ENCODE measurements around the gene PRDM15. TPM values are rescaled to one million over a fixed set of nuclear protein-coding genes. Genes with fewer than 3 reads are reported as not detected.

PRDM15 gene
- total RNA-seq, 4 donors from 2014 or later: 11.8 to 33.7 (median 18.5) TPM

DNA sequence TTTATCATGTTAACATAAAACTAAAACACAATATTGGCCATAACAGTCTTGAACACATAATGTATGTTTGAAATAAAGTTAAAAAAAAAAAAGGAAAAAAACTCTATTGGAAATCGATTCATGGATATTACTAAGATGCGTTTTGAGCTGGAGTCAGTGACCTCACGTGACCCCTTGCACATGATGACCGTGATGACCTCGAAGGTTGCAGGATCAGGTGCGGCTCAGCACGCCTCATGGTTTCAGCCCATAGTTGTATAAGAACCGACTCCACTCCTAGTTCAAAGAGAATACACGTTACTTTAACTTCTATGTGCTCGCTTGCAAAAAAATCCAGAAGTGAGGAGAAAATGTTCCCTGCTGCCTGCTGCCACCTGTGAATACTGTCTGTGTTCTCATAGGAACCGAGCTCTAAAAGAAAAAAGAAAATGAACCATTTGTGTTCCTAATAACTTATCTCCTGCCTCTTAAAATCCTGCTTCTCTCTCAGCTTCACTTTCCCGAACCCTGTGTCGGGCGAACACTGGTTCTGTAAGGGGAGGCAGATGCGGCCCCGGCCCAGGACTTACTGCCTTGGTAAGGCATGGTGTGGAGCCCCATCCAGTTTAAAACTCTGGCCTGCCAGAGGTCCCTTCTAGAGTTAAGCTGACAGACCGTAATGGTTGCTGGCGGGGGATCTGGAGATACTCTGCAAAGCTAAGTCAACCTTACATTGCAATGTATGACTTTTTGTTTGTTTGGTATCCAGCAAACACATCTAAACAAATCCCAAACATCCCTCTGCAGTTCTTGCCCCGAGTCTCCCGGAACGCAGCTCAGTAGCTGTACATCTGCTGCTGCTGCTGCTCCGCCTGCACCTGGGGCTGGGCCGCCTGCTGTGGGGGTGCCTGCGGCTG lies 78.5 kb downstream of the PRDM15 start:
- peaks cover 0 to 68% (median 10%) of the 10 kb centered on the region in 3 donors for H3K36me3 ChIP-seq
- DNase-seq (ENCODE audit: low spot score in 2 of 2): no peak

DNA sequence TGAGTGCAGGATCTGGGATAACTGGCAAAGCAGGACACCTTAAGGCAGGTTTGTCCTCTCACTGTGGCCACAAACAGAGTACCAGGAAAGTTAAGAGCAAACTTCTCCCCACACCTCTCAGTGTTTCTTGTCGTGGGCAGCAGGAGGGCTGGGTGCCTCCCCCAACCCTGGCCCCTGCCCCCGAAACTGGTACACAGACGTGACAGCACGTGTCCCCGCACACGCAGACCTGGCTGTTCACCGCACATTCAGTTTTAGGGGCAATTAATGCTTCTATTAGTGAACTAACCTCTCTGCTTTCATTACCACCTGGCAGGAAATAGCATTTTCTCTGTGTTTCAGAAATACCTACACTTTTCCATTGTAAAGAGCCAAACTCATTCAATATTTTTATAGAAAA lies 79.4 kb downstream of the PRDM15 start:
- no peak overlapping the region for H3K4me3 ChIP-seq
- no peaks in the 10 kb centered on the region for H3K9me3 ChIP-seq
- no peak for DNase-seq (ENCODE audit: low spot score in 2 of 2)
- H3K36me3 ChIP-seq: peaks cover 0 to 68% (median 10%) of the 10 kb centered on the region in 3 donors
- H3K4me1 ChIP-seq: peaks cover 0 to 13% (median 0%) of the 10 kb centered on the region in 4 donors
- 80 to 90% methylated on average over 7 of the region's 7 CpGs for WGBS, 2 donors
- no peaks in the 10 kb centered on the region for H3K27me3 ChIP-seq
- H3K27ac ChIP-seq: no peak overlapping the region
- no peak for TF ChIP-seq EP300 (IDR thresholded peaks at IDR 0.05)
- TF ChIP-seq, protein P1, sequence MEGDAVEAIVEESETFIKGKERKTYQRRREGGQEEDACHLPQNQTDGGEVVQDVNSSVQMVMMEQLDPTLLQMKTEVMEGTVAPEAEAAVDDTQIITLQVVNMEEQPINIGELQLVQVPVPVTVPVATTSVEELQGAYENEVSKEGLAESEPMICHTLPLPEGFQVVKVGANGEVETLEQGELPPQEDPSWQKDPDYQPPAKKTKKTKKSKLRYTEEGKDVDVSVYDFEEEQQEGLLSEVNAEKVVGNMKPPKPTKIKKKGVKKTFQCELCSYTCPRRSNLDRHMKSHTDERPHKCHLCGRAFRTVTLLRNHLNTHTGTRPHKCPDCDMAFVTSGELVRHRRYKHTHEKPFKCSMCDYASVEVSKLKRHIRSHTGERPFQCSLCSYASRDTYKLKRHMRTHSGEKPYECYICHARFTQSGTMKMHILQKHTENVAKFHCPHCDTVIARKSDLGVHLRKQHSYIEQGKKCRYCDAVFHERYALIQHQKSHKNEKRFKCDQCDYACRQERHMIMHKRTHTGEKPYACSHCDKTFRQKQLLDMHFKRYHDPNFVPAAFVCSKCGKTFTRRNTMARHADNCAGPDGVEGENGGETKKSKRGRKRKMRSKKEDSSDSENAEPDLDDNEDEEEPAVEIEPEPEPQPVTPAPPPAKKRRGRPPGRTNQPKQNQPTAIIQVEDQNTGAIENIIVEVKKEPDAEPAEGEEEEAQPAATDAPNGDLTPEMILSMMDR (IDR thresholded peaks at IDR 0.05): no peak
- no peak for TF ChIP-seq POLR2A (IDR thresholded peaks at IDR 0.05)

More for the DNA sequence above, 78.5 kb downstream of the PRDM15 start:
- TF ChIP-seq, protein P1 (IDR thresholded peaks at IDR 0.05): no peak
- no peak for TF ChIP-seq EP300 (IDR thresholded peaks at IDR 0.05)
- no peak for TF ChIP-seq POLR2A (IDR thresholded peaks at IDR 0.05)
- 83 to 85% methylated on average over 19 to 24 of the region's 24 CpGs for WGBS, 2 donors
- Histone ChIP-seq H3K27me3 (no peaks in the 10 kb centered on the region), H3K4me1 (peaks cover 0 to 19% (median 0%) of the 10 kb centered on the region in 4 donors), H3K9me3 (no peaks in the 10 kb centered on the region), H3K4me3 (no peak overlapping the region), H3K27ac (no peak overlapping the region)

DNA sequence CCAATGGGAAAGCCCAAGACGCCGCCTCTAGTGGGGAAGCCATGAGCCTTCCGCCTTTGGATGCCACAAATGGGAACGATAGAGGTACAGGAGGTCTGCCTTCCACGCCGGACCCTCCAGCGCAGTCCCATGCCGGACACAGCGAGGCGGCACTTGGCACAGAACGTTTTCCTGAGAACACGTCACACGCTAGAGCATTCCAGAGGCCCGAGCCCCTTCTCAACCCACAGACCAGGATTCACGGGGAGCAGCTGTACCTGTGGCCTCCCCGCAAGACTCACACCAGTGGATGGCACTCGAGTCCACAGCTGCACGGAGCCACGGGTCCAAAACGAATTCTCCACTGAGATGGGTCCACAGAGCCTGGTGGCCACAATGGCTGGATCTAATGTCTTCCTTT lies 80.8 kb downstream of the PRDM15 start:
- peaks cover 0 to 12% (median 0%) of the 10 kb centered on the region in 4 donors for H3K4me1 ChIP-seq
- H3K9me3 ChIP-seq: peaks cover 0 to under 1% (median 0%) of the 10 kb centered on the region in 4 donors
- H3K27me3 ChIP-seq: no peaks in the 10 kb centered on the region
- DNase-seq (ENCODE audit: low spot score in 2 of 2): no peak
- TF ChIP-seq, protein P1 (IDR thresholded peaks at IDR 0.05): no peak
- TF ChIP-seq EP300 (IDR thresholded peaks at IDR 0.05) (no peak), POLR2A (IDR thresholded peaks at IDR 0.05) (no peak)
- peaks cover 0 to 60% (median 10%) of the 10 kb centered on the region in 3 donors for H3K36me3 ChIP-seq
- WGBS, 2 donors: 93 to 95% methylated on average over 18 to 20 of the region's 20 CpGs
- H3K27ac ChIP-seq: no peak overlapping the region
- no peak overlapping the region for H3K4me3 ChIP-seq

DNA sequence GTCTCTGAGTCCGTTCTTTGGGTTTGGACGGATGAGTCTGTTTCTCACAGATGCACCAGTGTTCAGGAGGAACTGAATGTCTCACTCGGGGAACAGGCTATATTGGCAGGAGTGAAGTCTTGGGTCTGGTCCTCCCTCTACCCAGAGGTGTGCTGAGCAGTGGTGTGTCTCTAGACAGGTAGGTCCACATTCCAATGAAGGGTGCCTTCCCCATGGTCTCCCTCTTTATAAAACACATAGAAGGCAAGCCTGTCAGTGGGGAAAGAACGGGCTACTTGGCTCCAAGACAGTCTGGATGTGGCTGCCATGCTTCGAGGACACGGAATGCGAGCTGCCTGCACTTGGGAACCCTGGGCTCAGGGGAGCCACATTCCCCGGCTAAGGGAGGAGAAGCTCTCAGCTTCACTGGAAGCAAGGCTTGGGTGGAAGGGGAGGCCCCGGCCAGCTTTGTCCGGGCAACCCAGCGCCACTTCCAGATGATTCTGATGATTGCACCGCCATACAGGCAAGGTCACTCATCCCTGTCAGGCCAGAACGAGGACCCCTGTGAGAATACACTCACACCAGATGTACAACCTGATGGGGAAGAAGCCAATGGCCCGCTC lies 82.6 kb downstream of the PRDM15 start:
- H3K9me3 ChIP-seq: peaks cover 0 to 16% (median 3%) of the 10 kb centered on the region in 4 donors
- H3K4me3 ChIP-seq: no peak overlapping the region
- H3K36me3 ChIP-seq: peaks cover 0 to 46% (median 10%) of the 10 kb centered on the region in 3 donors
- DNase-seq (ENCODE audit: low spot score in 2 of 2): no peak
- WGBS, 2 donors: 87 to 95% methylated on average over 13 to 14 of the region's 14 CpGs
- no peaks in the 10 kb centered on the region for H3K27me3 ChIP-seq
- H3K4me1 ChIP-seq: no peaks in the 10 kb centered on the region
- H3K27ac ChIP-seq: no peak overlapping the region
- no peak for TF ChIP-seq EP300 (IDR thresholded peaks at IDR 0.05)
- TF ChIP-seq, protein P1 (IDR thresholded peaks at IDR 0.05): no peak
- no peak for TF ChIP-seq POLR2A (IDR thresholded peaks at IDR 0.05)

DNA sequence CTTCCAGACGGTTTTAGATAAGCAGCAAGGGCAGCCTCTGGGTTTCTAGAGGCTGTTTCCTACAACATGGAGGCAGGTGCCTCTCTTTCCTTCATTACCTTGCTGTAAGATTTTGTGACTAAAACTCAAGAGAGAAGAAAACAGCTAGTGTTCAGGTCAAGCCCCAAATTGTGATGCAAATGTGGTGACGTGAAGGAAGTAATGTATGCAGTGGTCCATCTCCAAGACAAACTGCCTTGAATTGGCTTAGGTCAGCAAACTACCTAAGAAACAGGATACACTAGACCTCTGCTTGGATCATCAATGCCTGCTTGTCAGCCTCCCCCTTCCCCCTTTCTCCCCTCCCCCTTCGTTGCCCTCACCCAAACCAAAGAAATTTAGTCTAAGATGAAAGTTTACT lies 83.4 kb downstream of the PRDM15 start:
- TF ChIP-seq EP300 (IDR thresholded peaks at IDR 0.05) (no peak), POLR2A (IDR thresholded peaks at IDR 0.05) (no peak)
- DNase-seq (ENCODE audit: low spot score in 2 of 2): no peak
- Histone ChIP-seq H3K27me3 (no peaks in the 10 kb centered on the region), H3K36me3 (peaks cover 0 to 37% (median 10%) of the 10 kb centered on the region in 3 donors), H3K9me3 (peaks cover 0 to 16% (median 3%) of the 10 kb centered on the region in 4 donors), H3K4me1 (no peaks in the 10 kb centered on the region), H3K27ac (no peak overlapping the region), H3K4me3 (no peak overlapping the region)
- 67 to 72% methylated on average over 3 of the region's 3 CpGs for WGBS, 2 donors

Data from tibial nerve (tissue), 4 donors.